Stimulated activated CD8-positive, alpha-beta memory T cell treated with anti-CD3 and anti-CD28 coated beads, Interleukin-12 subunit alpha, Interleukin-12 subunit beta, amount 100 ng/mL, for 24 hours (primary cell): ENCODE data around the gene SNX21.
"Not testable (repeated sequence)": the region's sequence is repeated elsewhere in the genome, so short reads cannot be mapped to it uniquely, and the experiment has no call there.

Experiments
- DNase-seq: peaks from one replicate; pipeline ENCODE4 v3.0.0-alpha.2; 2020; ENCODE audit errors: extremely low read depth

The SNX21 gene

GRCh38 chr20:45850238-45850637, 16.6 kb downstream of the SNX21 start:
- no peak for DNase-seq

GRCh38 chr20:45850926-45851325, 17.3 kb downstream of the SNX21 start:
- DNase-seq, result no peak

- DNase-seq, result no peak
These were observed 17.9 kb downstream of the SNX21 start for GRCh38 chr20:45851501-45851900.

DNA sequence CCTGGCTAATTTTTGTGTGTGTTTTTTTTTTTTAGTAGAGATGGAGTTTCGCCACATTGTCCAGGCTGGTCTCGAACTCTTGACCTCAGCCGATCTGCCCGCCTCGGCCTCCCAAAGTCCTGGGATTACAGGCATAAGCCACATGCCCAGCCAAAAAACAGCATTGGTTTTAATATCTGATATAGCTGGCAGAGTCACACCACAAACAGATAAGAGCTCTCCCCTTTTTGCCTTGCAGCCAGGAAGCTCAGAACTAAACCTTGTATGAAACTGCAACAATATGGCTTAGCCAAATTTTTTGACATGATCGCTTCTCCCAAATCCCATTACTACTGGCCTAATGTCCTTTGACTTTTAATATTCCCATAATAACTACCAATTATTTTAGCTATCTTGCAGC, 18.7 kb downstream of the SNX21 start:
- no peak for DNase-seq

- DNase-seq, result no peak
These were observed 19.9 kb downstream of the SNX21 start for GRCh38 chr20:45853484-45853883.

DNA sequence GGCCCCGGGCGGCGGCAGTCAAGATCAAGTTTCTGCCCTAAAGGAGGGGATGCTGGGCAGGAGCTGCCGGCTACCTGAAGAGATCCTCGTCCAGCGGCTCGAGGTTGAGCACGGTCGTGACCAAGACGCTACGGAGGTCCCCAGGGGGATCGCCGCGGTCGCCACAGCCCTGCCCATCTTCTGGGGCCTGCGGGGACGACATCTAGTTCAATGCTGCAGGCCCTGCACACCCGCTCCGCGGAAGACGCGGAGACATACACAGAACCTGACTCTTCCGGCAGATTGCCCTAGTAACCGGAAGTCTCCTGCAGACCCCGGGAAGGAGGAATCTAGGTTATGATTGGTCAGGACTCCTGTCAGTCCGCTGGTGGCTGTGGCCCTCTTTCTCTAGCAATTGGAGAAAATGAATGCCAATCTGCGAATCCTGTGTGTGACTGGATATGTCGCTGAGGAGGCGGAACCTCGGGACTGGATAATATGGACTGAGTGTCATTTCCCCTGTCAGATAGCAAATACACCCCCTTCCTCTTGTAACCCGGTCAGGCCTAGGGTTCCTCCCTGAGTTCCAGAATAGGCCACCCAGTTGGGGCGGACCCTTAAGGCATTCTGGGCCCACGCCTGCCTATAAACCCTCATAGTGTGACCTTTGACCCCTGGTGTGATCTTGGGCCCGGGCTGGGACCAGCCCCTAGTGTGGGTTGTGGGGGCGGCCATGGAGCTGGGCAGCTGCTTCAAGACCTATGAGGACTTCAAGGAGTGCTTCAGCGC, 23.7 kb downstream of the SNX21 start, which contains the start of the genes ACOT8 and ZSWIM3:
ACOT8 (minus strand) TSS at position 279 of the 768 bp plus-strand sequence; CDS start at position 202, 77 bp downstream.
ZSWIM3 (plus strand) TSS at position 501 of the 768 bp plus-strand sequence; CDS start at position 713, 212 bp downstream.
- DNase-seq, result peak; percentile 88

- DNase-seq, result no peak
These were observed 24.2 kb downstream of the SNX21 start for GRCh38 chr20:45857882-45858216.

GRCh38 chr20:45859916-45860315, 26.3 kb downstream of the SNX21 start:
- DNase-seq, result no peak

GRCh38 chr20:45860560-45861220, 27.1 kb downstream of the SNX21 start:
- DNase-seq, result no peak

- no peak for DNase-seq
These were observed 27.8 kb downstream of the SNX21 start for GRCh38 chr20:45861221-45862075.

DNA sequence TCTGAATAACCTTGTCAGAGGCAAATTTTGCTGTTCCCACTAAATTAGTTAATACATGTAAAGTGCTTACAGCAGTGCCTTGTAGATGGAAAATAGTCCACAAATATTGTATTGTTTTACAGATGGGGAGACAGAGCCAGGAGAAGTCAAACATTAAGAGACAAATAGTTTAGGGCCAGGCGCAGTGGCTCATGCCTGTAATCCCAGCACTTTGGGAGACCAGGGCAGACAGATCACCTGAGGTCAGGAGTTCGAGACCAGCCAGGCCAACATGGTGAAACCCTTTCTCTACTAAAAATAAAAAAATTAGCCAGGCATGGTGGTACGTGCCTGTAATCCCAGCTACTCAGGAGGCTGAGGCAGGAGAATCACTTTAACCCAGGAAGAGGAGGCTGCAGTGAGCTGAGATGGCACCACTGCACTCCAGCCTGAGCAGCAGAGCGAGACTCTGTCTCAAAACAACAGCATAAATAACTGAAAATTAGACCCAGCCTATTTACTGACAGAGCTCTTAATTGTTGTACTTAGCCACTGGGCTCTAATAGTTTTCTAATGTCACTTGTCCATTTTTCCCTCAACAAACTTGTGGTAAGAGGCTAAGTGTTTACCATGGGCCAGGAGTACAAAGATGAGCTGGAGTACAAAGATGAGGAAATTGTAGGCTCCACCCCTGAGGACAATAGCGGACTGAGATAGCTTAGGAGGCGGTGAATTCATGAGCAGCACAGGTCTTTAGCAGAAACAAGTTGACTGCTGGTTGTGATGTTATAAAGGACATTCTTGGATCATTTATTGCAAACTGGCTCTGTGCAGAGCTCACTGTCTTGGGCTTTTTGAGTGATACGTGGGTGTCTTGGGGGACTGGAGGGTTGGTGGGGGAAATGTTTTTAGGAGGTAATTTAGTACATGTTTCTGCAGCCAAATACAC, 30.2 kb downstream of the SNX21 start:
- no peak for DNase-seq

GRCh38 chr20:45866454-45866853, 32.9 kb downstream of the SNX21 start:
- DNase-seq, result no peak

DNA sequence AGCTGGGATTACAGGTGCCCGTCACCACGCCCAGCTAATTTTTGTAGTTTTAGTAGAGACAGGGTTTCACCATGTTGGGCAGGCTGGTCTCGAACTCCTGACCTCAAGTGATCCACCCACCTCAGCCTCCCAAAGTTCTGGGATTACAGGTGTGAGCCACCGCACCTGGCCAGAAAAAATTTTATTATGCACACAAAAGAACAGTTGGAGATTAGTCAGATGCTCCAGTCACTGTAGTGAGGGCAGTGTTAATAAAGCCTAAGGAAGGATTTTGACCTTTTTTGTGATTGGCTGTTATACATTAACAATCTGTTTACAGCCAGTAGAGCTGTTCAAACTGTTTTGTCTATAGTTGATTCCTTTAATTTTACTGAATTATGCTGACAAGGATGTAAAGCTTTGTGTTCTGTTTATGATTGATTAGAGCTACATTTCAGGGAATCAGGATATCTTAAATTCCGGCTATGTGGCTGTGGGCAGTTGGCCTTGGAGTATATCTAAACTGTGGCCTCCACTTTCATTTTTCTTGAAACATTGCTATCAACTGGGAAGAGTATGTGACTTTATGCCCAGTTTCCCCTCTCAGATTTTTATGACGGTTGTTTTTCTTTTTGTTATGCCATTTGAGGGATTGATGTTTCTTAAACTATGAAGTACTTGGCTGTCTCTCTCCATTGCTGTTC, 33.7 kb downstream of the SNX21 start:
- no peak for DNase-seq

DNA sequence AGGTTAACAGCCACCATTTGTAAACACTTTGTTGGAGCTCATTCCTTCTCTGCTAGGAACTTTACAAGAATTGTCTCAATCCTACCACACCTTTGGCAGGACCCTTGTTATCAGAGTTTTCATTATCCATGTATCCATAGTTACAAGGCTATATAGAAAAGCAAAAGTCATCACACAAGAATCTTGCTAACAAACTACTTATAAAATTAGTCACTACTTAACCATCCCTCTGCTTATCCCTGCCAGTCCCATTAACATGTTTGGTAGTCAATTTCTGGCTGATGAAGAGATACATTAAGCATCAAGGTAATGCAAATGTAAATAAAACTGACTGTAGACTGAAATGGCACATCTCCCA, 34.2 kb downstream of the SNX21 start:
- DNase-seq, result no peak

- DNase-seq, result no peak
These were observed 39.0 kb downstream of the SNX21 start for GRCh38 chr20:45872626-45873025.

- no peak for DNase-seq
These were observed 40.0 kb downstream of the SNX21 start for GRCh38 chr20:45873409-45874103.

DNA sequence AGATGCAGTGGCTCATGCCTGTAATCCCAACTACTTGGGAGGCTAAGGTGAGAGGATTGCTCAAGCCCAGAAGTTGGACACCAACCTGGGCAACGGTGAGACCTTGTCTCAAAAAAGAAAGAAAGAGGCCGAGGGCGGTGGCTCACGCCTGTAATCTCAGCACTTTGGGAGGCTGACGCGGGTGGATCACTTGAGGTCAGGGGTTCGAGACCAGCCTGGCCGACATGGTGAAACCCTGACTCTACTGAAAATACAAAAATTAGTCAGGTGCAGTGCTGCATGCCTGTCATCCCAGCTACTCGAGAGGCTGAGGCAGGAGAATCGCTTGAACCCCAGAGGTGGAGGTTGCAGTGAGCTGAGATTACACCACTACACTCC, 40.5 kb downstream of the SNX21 start:
- not testable (repeated sequence) for DNase-seq

- no peak for DNase-seq
These were observed 41.0 kb downstream of the SNX21 start for GRCh38 chr20:45874576-45874975.

DNA sequence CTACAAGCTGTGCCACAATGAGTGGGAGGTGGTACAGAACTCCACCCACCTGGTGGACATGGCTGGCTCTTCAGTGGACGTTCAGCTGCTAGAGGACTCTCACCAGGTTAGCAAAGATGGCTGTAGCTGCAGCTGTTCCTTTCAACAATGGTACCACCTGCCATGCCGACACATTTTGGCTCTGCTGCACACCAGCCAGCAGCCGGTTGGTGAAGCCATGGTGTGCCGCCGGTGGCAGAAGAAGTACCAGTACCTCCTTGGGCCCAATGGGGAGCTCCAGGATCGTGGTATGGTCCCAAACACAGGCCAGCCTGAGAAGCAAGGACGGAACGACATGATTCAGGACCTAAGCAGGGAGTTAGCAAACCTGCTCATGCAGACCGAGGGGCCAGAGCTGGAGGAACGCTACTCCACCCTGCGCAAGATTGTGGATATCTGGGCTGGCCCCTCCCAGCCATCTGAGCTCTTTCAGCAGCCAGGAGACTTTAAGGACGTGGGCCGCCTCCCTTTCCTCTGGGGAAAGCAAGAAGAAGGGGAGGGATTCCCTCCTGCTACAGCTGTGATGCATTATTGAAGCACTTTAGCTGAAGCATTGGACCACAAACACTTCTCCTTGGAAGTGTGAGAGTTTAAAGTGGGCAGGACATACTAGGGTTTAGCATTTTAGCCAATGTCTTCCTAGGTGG, 44.6 kb downstream of the SNX21 start:
- DNase-seq, result no peak
